GDM1 (cell line): ENCODE measurements around the gene NACC2.

Source experiments
- DNase-seq: peaks from one replicate; lab custom pipeline; 2025; lab: John Stamatoyannopoulos, UW

NACC2 gene

DNA sequence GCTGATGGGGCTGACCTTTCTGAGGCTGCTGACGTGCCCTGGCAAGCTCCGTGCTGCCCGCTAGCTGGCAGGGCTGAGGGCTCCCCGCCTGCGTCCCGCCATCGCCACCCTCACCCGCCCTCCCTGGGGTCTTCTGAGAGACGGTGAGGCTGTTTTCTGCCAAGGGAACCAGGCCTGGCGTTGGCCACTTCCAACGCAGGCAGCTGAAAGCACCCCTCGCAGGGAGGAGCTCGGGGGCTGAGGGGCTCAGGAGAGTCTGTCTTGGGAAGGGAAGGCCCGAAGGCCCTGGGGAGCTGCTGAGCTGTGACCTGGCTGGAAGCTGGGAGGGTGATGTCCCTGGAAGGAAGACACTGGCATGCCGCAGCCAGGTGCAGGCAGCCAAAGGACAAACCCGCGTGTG lies 33.3 kb upstream of the NACC2 start:
- no peak for DNase-seq

GRCh38 chr9:136127313-136127712 lies 32.2 kb upstream of the NACC2 start:
- no peak for DNase-seq

DNA sequence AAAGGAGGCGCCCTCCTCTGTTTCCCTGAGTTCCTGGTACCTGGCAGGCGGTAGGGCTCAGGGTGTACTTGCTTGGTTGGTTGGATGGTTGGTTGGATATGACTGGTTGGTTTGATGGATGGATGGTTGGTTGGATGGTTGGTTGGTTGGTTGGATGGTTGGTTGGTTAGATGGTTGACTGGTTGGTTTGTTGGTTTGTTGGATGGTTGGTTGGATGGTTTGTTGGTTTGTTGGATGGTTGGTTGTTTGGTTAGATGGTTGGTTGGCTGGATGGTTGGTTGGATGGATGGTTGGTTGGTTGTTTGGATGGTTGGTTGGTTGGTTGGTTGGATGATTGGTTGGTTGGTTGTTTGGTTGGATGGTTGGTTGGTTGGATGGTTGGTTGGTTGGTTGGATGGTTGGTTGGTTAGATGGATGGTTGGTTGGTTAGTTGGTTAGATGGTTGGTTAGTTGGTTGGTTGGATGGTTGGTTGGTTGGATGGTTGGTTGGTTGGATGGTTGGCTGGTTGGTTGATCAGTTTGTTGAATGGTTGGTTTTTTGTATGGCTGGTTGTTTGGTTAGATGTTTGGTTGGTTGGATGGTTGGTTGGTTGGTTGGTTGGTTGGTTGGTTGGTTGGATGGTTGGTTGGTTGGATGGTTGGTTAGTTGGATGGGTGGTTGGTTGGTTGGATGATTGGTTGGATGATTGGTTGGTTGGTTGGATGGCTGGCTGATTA lies 30.0 kb upstream of the NACC2 start:
- no peak for DNase-seq

DNA sequence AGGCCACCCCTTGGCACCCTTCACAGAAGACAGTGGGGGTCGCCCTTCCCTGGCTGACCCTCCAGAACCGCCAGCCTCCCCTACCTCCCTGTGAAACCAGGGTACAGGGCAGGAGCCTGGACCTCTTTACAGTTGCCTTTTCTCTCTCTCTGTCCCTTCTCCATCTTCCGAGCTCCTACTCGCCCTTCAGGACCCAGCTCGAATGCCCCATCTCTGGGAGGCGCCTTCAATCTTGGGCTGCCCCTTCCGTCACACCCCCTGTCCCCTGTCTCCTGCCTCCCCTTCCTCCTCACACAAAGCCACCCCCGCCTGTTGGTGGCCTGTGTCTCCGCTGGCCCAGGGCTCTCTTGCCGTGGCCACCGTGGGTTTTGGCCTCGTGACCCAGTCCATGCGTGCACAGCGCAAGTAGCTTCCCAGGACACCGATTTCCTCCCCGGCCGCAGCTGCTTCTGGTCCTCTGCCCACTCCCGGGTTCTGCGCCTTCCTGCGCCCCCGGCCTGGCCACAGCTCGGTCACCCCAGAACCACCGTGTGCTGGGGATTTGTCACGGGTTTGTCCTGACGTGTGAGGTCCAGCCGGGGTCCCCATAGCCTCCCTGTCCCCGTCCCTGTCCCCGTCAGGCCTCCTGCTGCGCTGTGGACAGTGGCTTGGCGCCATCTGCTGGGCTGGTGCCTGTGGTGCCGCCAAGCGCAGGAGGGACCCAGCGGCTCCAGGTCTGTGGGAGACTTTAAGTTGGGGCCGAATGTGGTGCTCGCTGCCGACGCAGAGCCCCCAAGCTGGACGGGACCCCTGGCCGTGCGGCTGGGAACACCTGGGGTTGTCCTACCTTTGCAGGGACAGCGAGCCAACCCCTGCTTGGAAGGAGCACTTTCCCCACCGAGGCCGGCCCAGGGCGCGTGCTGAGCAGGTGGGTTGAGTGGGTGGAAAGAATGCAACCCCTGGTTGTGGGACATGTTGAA lies 27.6 kb upstream of the NACC2 start:
- peak; percentile 55 for DNase-seq

- no peak for DNase-seq
Observed at GRCh38 chr9:136121801-136122200, 26.7 kb upstream of the NACC2 start.

DNA sequence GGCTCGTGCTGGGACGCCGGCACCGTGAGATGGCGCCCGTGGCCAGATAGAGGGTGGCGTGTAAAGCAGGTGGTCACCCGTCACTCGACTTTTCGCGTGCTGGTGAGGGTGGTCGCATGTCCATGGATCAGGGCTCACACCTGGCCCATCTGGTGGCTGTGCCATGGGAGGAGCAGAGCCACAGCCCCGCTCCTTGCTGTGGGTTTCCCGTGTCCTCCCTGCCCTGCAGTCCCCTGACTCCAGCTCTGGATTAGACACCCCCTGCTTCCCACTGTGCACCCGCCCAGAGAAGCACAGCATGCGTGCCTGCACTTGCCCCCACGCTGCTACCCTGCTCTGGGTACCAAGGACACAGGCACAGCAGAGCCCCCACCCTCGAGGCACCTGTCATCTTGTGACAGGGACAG lies 25.4 kb upstream of the NACC2 start:
- DNase-seq, result no peak

- no peak for DNase-seq
Observed at GRCh38 chr9:136119883-136120393, 24.8 kb upstream of the NACC2 start.

- no peak for DNase-seq
Observed at GRCh38 chr9:136119061-136119882, 24.2 kb upstream of the NACC2 start.

DNA sequence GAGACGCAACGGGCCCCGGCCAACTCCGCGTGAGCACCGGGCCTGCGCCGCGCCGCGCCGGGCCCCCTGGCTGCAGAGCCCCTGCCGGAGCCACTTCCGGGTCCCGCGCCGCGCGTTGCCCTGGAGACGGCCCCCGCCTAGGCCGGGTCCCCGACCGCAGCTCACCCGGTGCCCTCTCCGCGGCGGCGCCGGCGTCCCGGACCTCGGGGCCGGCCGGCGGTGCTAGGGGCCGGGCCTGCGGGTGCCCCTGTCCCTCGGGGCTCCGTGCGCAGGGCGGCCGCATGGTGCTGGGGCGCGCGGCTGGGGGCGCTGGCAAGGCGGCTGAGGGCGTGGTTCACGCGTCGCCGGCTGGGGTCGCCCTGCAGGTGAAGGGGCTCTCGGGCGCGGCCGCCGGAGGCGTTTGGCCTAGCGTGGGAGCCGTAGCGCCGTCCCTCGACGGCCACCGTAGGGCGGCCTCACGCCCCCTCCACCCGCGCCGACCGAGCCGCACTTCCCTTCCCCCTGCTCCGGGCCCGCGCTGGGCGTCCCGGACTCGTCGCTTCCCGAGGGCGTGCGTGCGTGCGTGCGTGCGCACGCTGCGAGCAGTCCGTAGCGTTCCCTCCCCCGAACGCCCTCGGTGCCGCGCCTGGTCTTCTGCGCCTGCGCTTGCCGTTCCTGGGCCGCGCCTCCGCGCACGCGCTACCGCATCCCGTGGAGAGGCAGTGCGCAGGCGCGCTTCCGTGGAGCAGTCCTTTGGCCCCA lies 23.4 kb upstream of the NACC2 start, which contains the start of gene TMEM250:
TMEM250 (minus strand) TSS at position 556 of the 741 bp plus-strand sequence. CDS start 1,975 bp downstream, outside the sequence.
- peak; percentile 98 for DNase-seq

DNA sequence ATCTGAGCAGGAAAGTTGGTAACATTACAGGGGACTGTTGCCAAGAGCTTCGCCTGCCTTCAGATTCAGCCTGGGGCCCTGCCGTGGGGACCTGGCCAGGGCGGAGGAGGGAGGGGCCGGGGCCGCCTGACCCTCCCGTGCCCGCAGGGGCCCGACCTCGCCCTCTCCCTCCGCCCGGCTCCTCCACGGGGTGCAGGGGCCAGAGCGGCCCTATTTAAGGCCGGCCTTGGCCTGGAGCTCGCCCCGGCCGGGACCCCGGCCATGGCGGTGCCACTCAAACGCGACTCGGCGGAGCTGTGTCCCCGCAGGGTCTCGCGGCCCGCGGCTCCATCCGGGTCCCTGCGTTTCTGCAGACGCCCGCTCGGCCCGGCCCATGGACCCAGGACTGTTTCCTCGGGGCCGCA lies 22.8 kb upstream of the NACC2 start:
- DNase-seq, result no peak

DNA sequence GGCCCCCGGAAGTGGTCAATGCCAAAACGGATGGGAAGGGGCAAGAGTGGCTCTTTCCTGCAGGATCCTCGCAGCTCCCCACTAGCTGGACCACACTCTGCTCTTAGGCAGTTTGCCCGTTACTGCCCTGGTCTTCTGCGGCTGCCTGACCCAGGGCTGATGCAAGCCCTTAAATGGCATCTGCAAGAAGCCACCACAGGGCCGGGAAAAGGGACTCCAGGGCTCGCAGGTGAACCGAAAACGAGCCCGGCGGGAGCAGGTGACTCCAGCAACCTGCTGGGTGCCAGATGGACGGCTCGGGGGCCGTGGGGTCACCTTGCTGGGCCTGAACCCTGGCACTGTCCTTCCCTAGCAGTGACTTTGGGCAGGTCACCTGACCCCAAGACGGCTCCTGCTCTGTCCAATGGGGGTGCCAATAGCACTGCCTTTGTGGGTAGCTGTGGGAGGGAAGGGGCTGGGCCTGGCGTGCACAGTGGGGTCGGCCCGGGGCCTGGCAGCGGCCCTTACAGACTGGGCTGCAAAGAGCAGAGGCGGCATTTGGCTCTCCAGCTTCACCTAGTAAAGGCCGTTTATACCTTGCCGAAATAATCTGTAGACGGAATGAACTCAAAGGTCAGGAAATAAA lies 22.3 kb upstream of the NACC2 start:
- DNase-seq, result no peak

DNA sequence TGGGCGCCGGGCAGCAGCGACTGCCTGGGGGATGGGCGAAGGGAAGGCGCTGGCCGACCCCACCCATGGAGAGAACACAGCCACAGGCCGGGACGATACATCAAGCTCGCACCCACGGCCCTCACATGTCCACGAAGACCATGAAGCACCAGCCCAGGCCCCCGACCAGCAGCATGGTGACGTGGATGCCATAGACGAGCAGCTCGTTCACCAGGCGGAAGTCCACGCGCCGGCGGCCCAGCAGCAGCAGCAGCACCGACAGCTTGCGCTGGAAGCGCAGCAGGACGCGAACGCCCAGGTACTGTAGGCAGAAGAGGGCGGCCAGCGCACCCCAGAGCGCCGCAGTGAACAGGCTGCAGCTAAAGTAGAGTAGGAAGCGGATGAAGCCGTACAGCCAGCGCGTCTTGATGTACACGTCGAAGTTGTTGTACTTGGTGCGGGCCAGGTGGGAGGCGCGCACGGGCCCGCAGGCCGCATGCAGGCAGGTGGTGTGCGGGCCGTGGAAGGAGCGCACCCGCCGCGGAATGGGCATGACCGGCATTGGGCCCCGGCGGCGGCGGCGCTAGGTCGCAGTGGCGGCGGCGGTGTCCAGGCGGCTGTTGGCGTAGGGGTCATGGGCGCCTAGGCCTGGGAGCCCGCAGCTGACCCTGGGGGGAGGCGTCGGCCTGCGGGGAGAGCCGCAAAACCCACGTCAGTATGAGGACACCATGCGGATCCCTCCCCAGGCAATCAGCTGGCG lies 21.4 kb upstream of the NACC2 start:
- no peak for DNase-seq

DNA sequence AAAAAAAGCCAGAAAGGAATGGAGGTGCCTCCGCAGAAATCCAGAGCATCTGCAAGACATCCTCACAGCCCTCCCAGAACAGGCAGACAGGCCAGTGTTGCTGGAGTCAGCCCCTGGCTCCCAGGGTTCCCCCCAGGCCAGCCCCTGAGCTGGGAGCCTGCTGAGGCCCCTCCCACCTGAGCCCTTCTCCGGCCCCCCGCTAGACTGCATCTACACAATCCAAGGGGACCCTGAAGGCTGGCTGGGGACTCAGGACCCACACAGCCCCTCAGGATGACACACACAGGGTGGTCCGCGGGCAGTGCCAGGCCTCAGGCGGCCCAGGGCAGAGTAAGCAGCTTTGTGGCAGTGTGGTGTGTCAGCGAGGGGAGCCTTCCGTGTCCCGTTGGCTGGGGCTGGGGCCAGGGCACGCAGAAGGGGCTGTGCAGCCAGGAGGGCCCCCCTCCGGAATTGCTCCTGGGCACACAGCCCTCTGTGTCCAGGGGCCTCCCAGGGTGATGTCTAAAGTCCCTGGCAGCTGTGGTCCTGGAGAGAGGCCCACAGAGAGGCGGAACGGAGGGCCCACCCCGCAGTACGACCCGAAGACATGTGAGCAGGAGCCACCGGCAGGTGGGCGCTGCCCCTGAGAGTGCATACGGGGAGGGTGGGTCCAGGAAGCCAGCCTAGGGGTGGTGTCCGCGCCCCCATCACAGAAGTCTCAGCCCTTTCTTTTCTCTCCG lies 20.7 kb upstream of the NACC2 start:
- no peak for DNase-seq

GRCh38 chr9:136115206-136115605 lies 20.1 kb upstream of the NACC2 start:
- DNase-seq, result no peak

DNA sequence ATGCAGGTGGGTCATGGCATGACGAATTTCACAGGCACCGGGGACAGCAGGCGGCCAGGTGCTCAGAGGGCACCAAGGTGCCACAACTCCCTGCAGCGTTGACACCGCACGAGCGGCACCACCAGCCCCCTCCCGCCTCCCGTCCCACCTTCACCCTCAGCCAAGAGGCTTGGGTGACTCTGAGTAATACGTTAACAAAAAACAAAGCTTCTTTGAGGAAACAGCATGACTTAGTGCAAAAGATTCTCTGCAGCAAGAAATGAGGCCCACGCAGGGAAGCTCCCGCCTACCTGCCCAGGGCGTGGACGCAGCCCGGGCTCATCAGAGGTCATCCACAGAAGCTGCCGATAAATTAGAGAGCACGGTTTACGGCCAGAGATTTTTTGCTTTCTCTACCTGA lies 19.5 kb upstream of the NACC2 start:
- DNase-seq, result no peak

DNA sequence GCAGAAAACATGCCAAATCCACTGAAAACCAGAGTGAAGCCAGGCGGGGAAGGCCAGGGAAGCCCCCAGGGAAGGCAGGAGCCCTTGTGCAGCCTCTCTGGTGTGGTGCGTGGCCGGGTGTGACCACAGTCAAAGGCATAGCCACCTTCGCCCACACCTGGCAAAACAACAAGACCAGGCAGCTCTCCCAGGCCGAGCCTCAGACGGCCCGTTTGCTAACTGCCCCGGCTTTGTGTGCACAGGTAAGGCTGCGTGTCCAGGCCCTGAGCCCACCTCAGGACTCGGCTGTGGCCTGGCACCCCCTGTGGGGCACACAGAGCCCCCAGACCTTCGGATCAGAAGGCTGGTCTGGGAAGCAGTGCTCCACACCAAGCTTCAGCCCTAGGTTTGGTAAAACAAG lies 17.5 kb upstream of the NACC2 start:
- no peak for DNase-seq

- no peak for DNase-seq
Observed at GRCh38 chr9:136111910-136112309, 16.8 kb upstream of the NACC2 start.

DNA sequence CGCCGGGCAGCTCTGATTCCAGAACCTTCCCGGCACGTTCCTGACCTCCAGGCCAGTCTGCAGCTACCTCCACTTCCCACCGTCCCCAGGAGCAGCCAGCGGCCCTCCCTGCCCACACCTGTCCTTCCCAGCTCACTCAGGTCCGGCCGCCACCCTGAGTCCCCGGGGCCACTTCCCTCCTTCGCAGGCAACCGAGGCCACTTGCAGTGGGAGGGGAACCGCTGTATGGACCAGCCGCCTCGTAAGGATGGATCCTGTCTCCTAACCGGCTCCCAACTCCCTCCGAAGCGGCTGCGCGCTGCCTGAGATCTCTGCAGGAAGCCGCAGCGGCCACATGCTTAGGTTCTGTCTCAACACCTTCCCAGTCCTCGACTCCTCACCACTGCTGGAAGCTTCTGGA lies 16.1 kb upstream of the NACC2 start:
- no peak for DNase-seq
